GM18520 (cell line): ENCODE results near the gene BANP.
"Not testable (repeated sequence)": the region's sequence is repeated elsewhere in the genome, so short reads cannot be mapped to it uniquely, and the experiment has no call there.

ENCODE experiments used
- ATAC-seq: cut with Tn5 transposase; IDR thresholded peaks from one replicate; pipeline ENCODE4 v1.9.1; 2021; ENCODE audit not compliant: unreplicated experiment

Gene BANP

GRCh38 chr16:88026964-88027938 is 76.0 kb downstream of the BANP start:
- no peak for ATAC-seq

GRCh38 chr16:88028177-88028930 is 77.1 kb downstream of the BANP start:
- ATAC-seq, result not testable (repeated sequence)

- ATAC-seq, result no peak
Measured at GRCh38 chr16:88030498-88030897, 79.3 kb downstream of the BANP start.

GRCh38 chr16:88030961-88031360 is 79.7 kb downstream of the BANP start:
- not testable (repeated sequence) for ATAC-seq

- not testable (repeated sequence) for ATAC-seq
Measured at GRCh38 chr16:88033003-88033740, 81.9 kb downstream of the BANP start.

GRCh38 chr16:88034770-88035169 is 83.5 kb downstream of the BANP start:
- no peak for ATAC-seq

- no peak for ATAC-seq
Measured at GRCh38 chr16:88035292-88035691, 84.1 kb downstream of the BANP start.

GRCh38 chr16:88035884-88036639 is 84.8 kb downstream of the BANP start:
- not testable (repeated sequence) for ATAC-seq

- ATAC-seq, result not testable (repeated sequence)
Measured at GRCh38 chr16:88036640-88036996, 85.4 kb downstream of the BANP start.

- not testable (repeated sequence) for ATAC-seq
Measured at GRCh38 chr16:88037359-88037758, 86.1 kb downstream of the BANP start.

- ATAC-seq, result not testable (repeated sequence)
Measured at GRCh38 chr16:88037876-88038525, 86.8 kb downstream of the BANP start.

- not testable (repeated sequence) for ATAC-seq
Measured at GRCh38 chr16:88038526-88038908, 87.3 kb downstream of the BANP start.

GRCh38 chr16:88039591-88039990 is 88.4 kb downstream of the BANP start:
- no peak for ATAC-seq

- not testable (repeated sequence) for ATAC-seq
Measured at GRCh38 chr16:88040196-88040876, 89.1 kb downstream of the BANP start.

- ATAC-seq, result not testable (repeated sequence)
Measured at GRCh38 chr16:88040877-88041244, 89.6 kb downstream of the BANP start.

GRCh38 chr16:88041506-88041905 is 90.3 kb downstream of the BANP start:
- not testable (repeated sequence) for ATAC-seq

GRCh38 chr16:88041986-88042562 is 90.8 kb downstream of the BANP start:
- ATAC-seq, result not testable (repeated sequence)

- not testable (repeated sequence) for ATAC-seq
Measured at GRCh38 chr16:88043208-88043910, 92.1 kb downstream of the BANP start.
